Neuronal stem cell (in vitro differentiated cells): ENCODE results near the gene SCPEP1.

Experiments used
- DNase-seq: peaks from one replicate; pipeline ENCODE4 v3.0.0-alpha.2; 2013; ENCODE audit warnings: low spot score
- H2AFZ ChIP-seq: one replicate; pipeline ENCODE4 v1.6.1; 2013; ENCODE audit warnings: mild to moderate bottlenecking, low read length, inconsistent platforms
- H2AK5ac ChIP-seq: 2 replicates; pipeline ENCODE4 v1.6.1; 2013; ENCODE audit warnings: low read depth, mild to moderate bottlenecking, inconsistent platforms, low read length, moderate library complexity, mixed read lengths
- H2BK120ac ChIP-seq: 2 replicates; pipeline ENCODE4 v1.6.1; 2013; ENCODE audit warnings: low read depth, mild to moderate bottlenecking, inconsistent platforms, low read length, moderate library complexity, mixed read lengths
- H2BK12ac ChIP-seq: one replicate; pipeline ENCODE4 v1.6.1; 2013; ENCODE audit warnings: low read length, inconsistent platforms
- H2BK15ac ChIP-seq: 2 replicates; pipeline ENCODE4 v1.6.1; 2013; ENCODE audit warnings: mild to moderate bottlenecking, low read length, inconsistent platforms, mixed read lengths
- H2BK5ac ChIP-seq: one replicate; pipeline ENCODE4 v1.6.1; 2013; ENCODE audit warnings: inconsistent platforms, mild to moderate bottlenecking, low read length, moderate library complexity
- H3K14ac ChIP-seq: one replicate; pipeline ENCODE4 v1.6.1; 2013; ENCODE audit warnings: low read length, inconsistent platforms
- H3K18ac ChIP-seq: 2 replicates; pipeline ENCODE4 v1.6.1; 2013; ENCODE audit warnings: low read length, inconsistent platforms
- H3K23ac ChIP-seq: 2 replicates; pipeline ENCODE4 v1.6.1; 2013; ENCODE audit warnings: low read depth, mild to moderate bottlenecking, mixed read lengths, low read length, inconsistent platforms; ENCODE audit not compliant: poor library complexity
- H3K27ac ChIP-seq: replicated peaks from 3 replicates; pipeline ENCODE4 v1.5.1; 2013; ENCODE audit warnings: low read length, inconsistent platforms
- H3K27me3 ChIP-seq, 3 experiments: 2 replicates each; pipeline ENCODE4 v1.6.1; 2013; ENCODE audit warnings: low read length in 3 of 3, mild to moderate bottlenecking in 2 of 3, inconsistent platforms in 1 of 3, low read depth in 1 of 3, mixed read lengths in 1 of 3, moderate library complexity in 1 of 3; ENCODE audit not compliant: control insufficient read depth in 3 of 3, insufficient read depth in 3 of 3
- H3K36me3 ChIP-seq, 2 donors: replicated peaks in 1 of 2; 2 replicates each; pipeline ENCODE4 v1.6.1; 2013; ENCODE audit warnings: low read length in 2 of 2; ENCODE audit not compliant: control insufficient read depth in 2 of 2, insufficient read depth in 2 of 2
- H3K4ac ChIP-seq: 2 replicates; pipeline ENCODE4 v1.6.1; 2013; ENCODE audit warnings: inconsistent platforms, mild to moderate bottlenecking, low read length, moderate library complexity
- H3K4me1 ChIP-seq, 2 donors: 1 replicate in 1 of 2; 2 replicates in 1 of 2; pipeline ENCODE4 v1.6.1; 2013; ENCODE audit warnings: low read length in 2 of 2, low read depth in 1 of 2; ENCODE audit not compliant: control insufficient read depth in 2 of 2, insufficient read depth in 1 of 2
- H3K4me2 ChIP-seq: one replicate; pipeline ENCODE4 v1.6.1; 2013; ENCODE audit warnings: mild to moderate bottlenecking, low read length, inconsistent platforms; ENCODE audit not compliant: insufficient read depth, poor library complexity, severe bottlenecking
- H3K4me3 ChIP-seq, 2 donors: 2 replicates each; pipeline ENCODE4 v1.5.1; 2013; ENCODE audit warnings: low read length in 2 of 2, mild to moderate bottlenecking in 2 of 2, inconsistent platforms in 1 of 2, moderate library complexity in 1 of 2
- H3K79me1 ChIP-seq: one replicate; pipeline ENCODE4 v1.6.1; 2013; ENCODE audit warnings: low read depth, mild to moderate bottlenecking, inconsistent platforms, low read length, moderate library complexity
- H3K9ac ChIP-seq: one replicate; pipeline ENCODE4 v1.6.1; 2013; ENCODE audit warnings: mild to moderate bottlenecking, low read depth, low read length, inconsistent platforms; ENCODE audit not compliant: poor library complexity
- H3K9me3 ChIP-seq, 2 donors: replicated peaks in 1 of 2; 2 replicates each; pipeline versions ENCODE3 to v1.6.1; 2013; ENCODE audit warnings: low read length in 2 of 2, mild to moderate bottlenecking in 2 of 2, inconsistent platforms in 1 of 2, low read depth in 1 of 2, mixed read lengths in 1 of 2, moderate library complexity in 1 of 2; ENCODE audit not compliant: control insufficient read depth in 2 of 2, insufficient read depth in 1 of 2
- H4K8ac ChIP-seq: one replicate; pipeline ENCODE4 v1.6.1; 2013; ENCODE audit warnings: low read depth, mild to moderate bottlenecking, inconsistent platforms, low read length, moderate library complexity
- H4K91ac ChIP-seq: one replicate; pipeline ENCODE4 v1.6.1; 2013; ENCODE audit warnings: low read length, low read depth, mild to moderate bottlenecking, inconsistent platforms; ENCODE audit not compliant: poor library complexity
- WGBS, 2 donors: extraction: QIAGEN DNeasy Blood & Tissue Kit; methylation state at CpG; one replicate each; pipeline ENCODE4 v1.1.7; 2013; ENCODE audit warnings: missing lambda C conversion rate in 2 of 2, mixed read lengths in 1 of 2; ENCODE audit not compliant: insufficient read length in 2 of 2, insufficient replicate concordance in 1 of 2; ENCODE audit errors: extremely low coverage in 2 of 2; 5-methylcytosine and 5-hydroxymethylcytosine counted together

The SCPEP1 gene

GRCh38 chr17:57008958-57009357 is 31.0 kb downstream of the SCPEP1 start:
- H3K18ac ChIP-seq, result no peak overlapping the region
- H3K14ac ChIP-seq, result no peak overlapping the region
- no peak for DNase-seq
- H3K9ac ChIP-seq, result no peak overlapping the region
- H2AFZ ChIP-seq, result no peak overlapping the region
- no peak overlapping the region for H2BK15ac ChIP-seq
- H4K91ac ChIP-seq, result no peak overlapping the region
- no peak overlapping the region for H2BK120ac ChIP-seq
- H3K27ac ChIP-seq, result no peak overlapping the region
- peaks cover 0 to 2% of the 10 kb centered on the region in 2 donors for H3K9me3 ChIP-seq
- no peak overlapping the region for H2BK5ac ChIP-seq
- no peak overlapping the region for H3K4ac ChIP-seq
- no peaks in the 10 kb centered on the region for H3K27me3 ChIP-seq
- no peak overlapping the region for H4K8ac ChIP-seq
- no peak overlapping the region for H3K4me3 ChIP-seq
- H3K36me3 ChIP-seq, result peaks cover 2 to 5% of the 10 kb centered on the region in 2 donors
- no peaks in the 10 kb centered on the region for H3K79me1 ChIP-seq
- no CpG with 5 or more reads among the region's 2 CpGs for WGBS, 2 donors
- no peak overlapping the region for H2BK12ac ChIP-seq
- no peak overlapping the region for H3K23ac ChIP-seq
- H2AK5ac ChIP-seq, result no peak overlapping the region
- no peaks in the 10 kb centered on the region for H3K4me1 ChIP-seq
- no peak overlapping the region for H3K4me2 ChIP-seq

GRCh38 chr17:57009737-57010445 is 32.0 kb downstream of the SCPEP1 start:
- DNase-seq, result peak; percentile 26
- H3K23ac ChIP-seq, result no peak overlapping the region
- no peak overlapping the region for H2BK120ac ChIP-seq
- no peak overlapping the region for H2BK12ac ChIP-seq
- H2AK5ac ChIP-seq, result no peak overlapping the region
- no peak overlapping the region for H4K8ac ChIP-seq
- WGBS, 2 donors, result no CpG with 5 or more reads among the region's 7 CpGs
- peaks cover 0 to 2% of the 10 kb centered on the region in 2 donors for H3K9me3 ChIP-seq
- no peaks in the 10 kb centered on the region for H3K79me1 ChIP-seq
- peak overlapping the region; percentile 82 for H2AFZ ChIP-seq
- no peak overlapping the region for H3K9ac ChIP-seq
- no peak overlapping the region for H3K27ac ChIP-seq
- H3K14ac ChIP-seq, result no peak overlapping the region
- no peak overlapping the region for H3K4me3 ChIP-seq
- H4K91ac ChIP-seq, result no peak overlapping the region
- H3K27me3 ChIP-seq, result no peaks in the 10 kb centered on the region
- no peak overlapping the region for H2BK5ac ChIP-seq
- no peak overlapping the region for H3K4me2 ChIP-seq
- no peak overlapping the region for H2BK15ac ChIP-seq
- H3K4me1 ChIP-seq, result no peaks in the 10 kb centered on the region
- no peak overlapping the region for H3K18ac ChIP-seq
- peaks cover 2 to 5% of the 10 kb centered on the region in 2 donors for H3K36me3 ChIP-seq
- no peak overlapping the region for H3K4ac ChIP-seq

- H3K9me3 ChIP-seq, result peaks cover 0 to 2% of the 10 kb centered on the region in 2 donors
- no peak overlapping the region for H3K14ac ChIP-seq
- H3K23ac ChIP-seq, result no peak overlapping the region
- no peaks in the 10 kb centered on the region for H3K4me1 ChIP-seq
- peaks cover 2 to 5% of the 10 kb centered on the region in 2 donors for H3K36me3 ChIP-seq
- H2AFZ ChIP-seq, result peak overlapping the region; percentile 82
- no peak overlapping the region for H3K18ac ChIP-seq
- no peak for DNase-seq
- no peak overlapping the region for H2BK12ac ChIP-seq
- no peak overlapping the region for H4K91ac ChIP-seq
- H3K27me3 ChIP-seq, result no peaks in the 10 kb centered on the region
- no peak overlapping the region for H3K4ac ChIP-seq
- H4K8ac ChIP-seq, result no peak overlapping the region
- no peak overlapping the region for H3K27ac ChIP-seq
- no peak overlapping the region for H3K4me3 ChIP-seq
- H3K9ac ChIP-seq, result no peak overlapping the region
- H3K4me2 ChIP-seq, result no peak overlapping the region
- H3K79me1 ChIP-seq, result no peaks in the 10 kb centered on the region
- no CpG with 5 or more reads among the region's 3 CpGs for WGBS, 2 donors
- no peak overlapping the region for H2BK15ac ChIP-seq
- H2BK120ac ChIP-seq, result no peak overlapping the region
- H2BK5ac ChIP-seq, result no peak overlapping the region
- H2AK5ac ChIP-seq, result no peak overlapping the region
Measured at GRCh38 chr17:57010487-57010886, 32.6 kb downstream of the SCPEP1 start.

GRCh38 chr17:57011491-57012015 is 33.6 kb downstream of the SCPEP1 start:
- H2BK12ac ChIP-seq, result no peak overlapping the region
- no peak overlapping the region for H3K23ac ChIP-seq
- no peak overlapping the region for H4K91ac ChIP-seq
- no peak overlapping the region for H3K4ac ChIP-seq
- H3K9me3 ChIP-seq, result peaks cover 2% of the 10 kb centered on the region in 2 donors
- H3K18ac ChIP-seq, result no peak overlapping the region
- WGBS, 2 donors, result no CpG with 5 or more reads among the region's 7 CpGs
- H2BK120ac ChIP-seq, result no peak overlapping the region
- H3K36me3 ChIP-seq, result no peaks in the 10 kb centered on the region
- no peak overlapping the region for H3K14ac ChIP-seq
- H3K27ac ChIP-seq, result no peak overlapping the region
- H4K8ac ChIP-seq, result no peak overlapping the region
- no peak overlapping the region for H2AK5ac ChIP-seq
- H3K27me3 ChIP-seq, result no peaks in the 10 kb centered on the region
- no peak overlapping the region for H3K4me3 ChIP-seq
- no peak for DNase-seq
- H3K4me1 ChIP-seq, result peaks cover 0 to 4% of the 10 kb centered on the region in 2 donors
- H2AFZ ChIP-seq, result peak overlapping the region; percentile 67
- H3K79me1 ChIP-seq, result no peaks in the 10 kb centered on the region
- no peak overlapping the region for H2BK15ac ChIP-seq
- H3K9ac ChIP-seq, result no peak overlapping the region
- no peak overlapping the region for H3K4me2 ChIP-seq
- no peak overlapping the region for H2BK5ac ChIP-seq
